Bronchial epithelial cell (primary cell): ENCODE results near the gene MARK2. TPM values are rescaled to one million over a fixed set of nuclear protein-coding genes. Genes with fewer than 3 reads are reported as not detected.

Experiments used
- DNase-seq: peaks from one replicate; pipeline ENCODE4 v3.0.0-alpha.2; 2010; ENCODE audit warnings: low read depth
- FAIRE-seq: peaks from 2 replicates; lab custom pipeline; 2011; peaks lifted over from hg19 to GRCh38; lab: Jason Lieb, UNC
- H3K27me3 ChIP-seq: 2 replicates; pipeline ENCODE4 v1.5.1; 2011; ENCODE audit warnings: low read length; ENCODE audit not compliant: control insufficient read depth, insufficient read depth
- H3K36me3 ChIP-seq: 2 replicates; pipeline ENCODE4 v1.5.1; 2011; ENCODE audit warnings: low read length; ENCODE audit not compliant: control insufficient read depth, insufficient read depth
- H3K4me3 ChIP-seq: 2 replicates; pipeline ENCODE4 v1.5.1; 2011; ENCODE audit warnings: mild to moderate bottlenecking, low read depth, low read length, control low read depth
- CTCF ChIP-seq: IDR thresholded peaks from 2 replicates; pipeline ENCODE4 v1.5.1; 2011; ENCODE audit warnings: mild to moderate bottlenecking, moderate library complexity, low read length, control low read depth, inconsistent platforms; ENCODE audit not compliant: insufficient read depth, severe bottlenecking
- total RNA-seq: library from RNA; depleted of rRNA; stranded (reverse); fragments of >200 nt; gene quantifications from 2 replicates; pipeline ENCODE4 v1.2.1, GENCODE V29; 2014

MARK2 gene
- total RNA-seq, 1 donor from 2014 or later: 10.5 TPM

- no peak for TF ChIP-seq CTCF
- no peak for DNase-seq
- Histone ChIP-seq H3K27me3 (no peaks in the 10 kb centered on the region), H3K4me3 (no peak overlapping the region), H3K36me3 (no peaks in the 10 kb centered on the region)
- no peak for FAIRE-seq
Observed at GRCh38 chr11:63850920-63851319, 12.0 kb downstream of the MARK2 start.

- H3K4me3 ChIP-seq: no peak overlapping the region
- no peaks in the 10 kb centered on the region for H3K36me3 ChIP-seq
- no peaks in the 10 kb centered on the region for H3K27me3 ChIP-seq
- DNase-seq: no peak
- no peak for FAIRE-seq
- TF ChIP-seq CTCF: no peak
Observed at GRCh38 chr11:63851364-63851763, 12.5 kb downstream of the MARK2 start.

GRCh38 chr11:63853476-63853875 lies 14.6 kb downstream of the MARK2 start:
- TF ChIP-seq CTCF: no peak
- no peak for FAIRE-seq

GRCh38 chr11:63854696-63855095 lies 15.8 kb downstream of the MARK2 start:
- TF ChIP-seq CTCF: no peak
- no peak overlapping the region for H3K4me3 ChIP-seq
- no peaks in the 10 kb centered on the region for H3K27me3 ChIP-seq
- DNase-seq (no peak), FAIRE-seq (no peak)
- H3K36me3 ChIP-seq: no peaks in the 10 kb centered on the region

More at GRCh38 chr11:63853476-63853875, 14.6 kb downstream of the MARK2 start:
- H3K27me3 ChIP-seq: no peaks in the 10 kb centered on the region
- no peak for DNase-seq
- no peaks in the 10 kb centered on the region for H3K36me3 ChIP-seq
- no peak overlapping the region for H3K4me3 ChIP-seq

GRCh38 chr11:63855975-63856374 lies 17.1 kb downstream of the MARK2 start:
- H3K4me3 ChIP-seq: no peak overlapping the region
- no peak for TF ChIP-seq CTCF
- DNase-seq (no peak), FAIRE-seq (no peak)
- H3K36me3 ChIP-seq: no peaks in the 10 kb centered on the region
- H3K27me3 ChIP-seq: no peaks in the 10 kb centered on the region
